Fibroblast of skin of right quadriceps (primary cell): ENCODE measurements around the gene LEMD2.

Source experiments
- DNase-seq: peaks from one replicate; pipeline ENCODE4 v3.0.0-alpha.2; 2013

The LEMD2 gene

DNA sequence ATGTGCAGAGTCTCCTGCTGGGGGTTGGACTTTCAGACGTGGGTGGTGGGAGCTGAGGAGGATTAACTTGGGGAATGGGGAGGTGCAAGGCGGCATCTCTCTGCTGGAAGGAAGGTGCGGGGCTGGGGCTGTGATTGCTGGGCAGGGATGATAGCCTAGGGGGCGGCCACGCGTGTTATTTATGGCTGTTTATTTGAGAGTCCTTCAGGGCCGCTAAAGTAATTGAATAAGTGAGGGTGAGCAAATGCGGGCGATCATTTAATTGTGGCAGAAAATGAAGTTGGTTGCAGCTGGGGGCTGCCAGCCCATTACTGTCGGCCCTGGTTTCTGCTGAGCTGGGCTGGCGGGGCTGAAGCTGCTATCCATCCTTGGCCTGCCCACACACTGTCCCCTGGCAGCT lies 34.7 kb downstream of the LEMD2 start:
- DNase-seq: no peak

DNA sequence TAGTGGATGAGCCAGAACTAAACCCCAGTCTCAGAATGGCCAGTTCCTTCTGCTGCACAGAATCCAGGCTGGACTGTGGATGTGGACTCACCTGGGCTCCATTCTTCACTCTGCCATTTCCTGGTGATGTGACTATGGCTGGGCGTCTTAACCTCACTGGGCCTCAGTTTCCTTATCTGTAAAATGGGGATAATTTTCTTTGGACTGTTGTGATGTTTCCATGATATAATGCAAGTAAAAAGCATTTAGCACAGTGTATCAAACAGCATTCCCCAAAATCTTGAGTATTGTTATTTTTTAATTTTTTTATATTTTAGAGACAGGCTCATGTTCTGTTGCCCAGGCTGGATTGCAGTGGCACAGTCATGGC lies 36.3 kb downstream of the LEMD2 start:
- no peak for DNase-seq

DNA sequence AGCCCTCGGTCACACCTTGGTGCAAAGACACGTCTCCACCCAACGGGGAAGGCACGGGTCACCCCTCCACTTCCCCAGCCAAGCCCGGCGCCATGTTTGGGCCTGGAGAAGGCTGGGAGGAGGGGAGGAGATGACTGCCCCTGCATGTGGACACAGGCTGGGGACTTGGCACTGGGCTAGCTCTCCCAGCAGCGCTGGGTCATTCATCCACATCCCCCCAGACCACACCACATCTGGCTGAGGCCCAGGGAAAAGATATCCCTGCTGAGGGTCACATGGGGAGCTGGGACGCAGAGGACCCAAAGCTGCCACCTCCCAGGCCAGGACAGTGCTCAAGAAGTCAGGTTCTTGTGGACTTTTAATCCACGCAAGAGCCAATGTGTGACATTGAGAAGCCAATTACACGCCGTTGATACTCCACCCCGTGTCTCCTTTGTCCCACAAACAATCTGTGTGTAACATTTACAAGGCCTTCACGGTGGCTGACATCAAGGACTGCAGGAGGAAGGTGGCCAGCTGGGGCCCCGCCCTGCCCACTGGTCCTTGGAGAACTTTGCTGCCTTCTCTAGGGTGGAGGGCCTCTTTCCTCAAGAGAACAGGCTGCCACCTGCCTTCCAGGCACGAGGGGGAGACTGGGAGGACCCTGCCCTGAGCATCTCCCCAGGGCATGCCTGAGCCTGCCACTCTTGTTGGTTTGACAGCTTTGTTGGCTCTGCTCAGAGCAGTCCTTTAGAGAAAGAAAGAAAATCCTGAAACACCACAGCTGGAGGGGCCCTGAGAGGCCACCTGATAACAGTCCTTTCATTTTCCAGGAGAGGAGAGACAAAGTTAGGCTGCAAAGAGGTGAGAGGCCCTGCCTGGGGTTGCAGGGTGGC lies 36.9 kb downstream of the LEMD2 start:
- no peak for DNase-seq

DNA sequence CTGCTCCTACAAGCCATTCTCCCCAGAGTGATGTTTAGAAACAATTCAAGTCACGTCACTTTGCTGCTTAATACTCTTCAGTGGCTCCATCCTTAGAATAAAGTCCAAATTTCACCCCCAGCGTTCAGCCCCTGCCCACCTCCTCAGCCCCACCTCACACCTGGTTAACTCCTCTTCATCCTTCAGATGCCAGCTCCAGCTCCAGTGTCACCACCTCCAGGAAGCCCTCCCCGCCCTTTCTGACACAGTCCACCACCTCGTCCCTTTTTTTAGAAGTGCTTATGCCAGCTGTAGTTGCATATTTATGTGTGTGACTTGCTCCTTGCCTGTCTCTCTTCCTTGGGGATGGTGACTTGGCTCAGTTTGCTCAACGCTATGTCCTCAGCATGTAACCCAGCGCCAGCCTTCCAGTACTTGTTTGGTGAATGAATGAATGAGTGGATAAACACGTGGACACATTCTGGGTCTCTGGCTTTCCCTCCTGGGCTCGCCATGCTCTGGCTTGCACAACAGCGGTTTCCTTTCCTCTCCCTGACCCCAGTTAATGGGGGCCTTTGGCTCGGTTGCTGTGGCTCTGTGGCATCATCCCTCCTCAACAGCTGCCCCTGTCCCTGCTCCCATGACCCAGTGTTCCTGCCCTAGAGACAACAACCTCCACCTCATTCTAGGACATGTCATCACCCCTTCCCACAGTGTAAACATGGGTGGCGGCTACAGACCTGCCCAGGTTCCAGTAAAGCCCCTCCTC lies 38.5 kb downstream of the LEMD2 start:
- no peak for DNase-seq

DNA sequence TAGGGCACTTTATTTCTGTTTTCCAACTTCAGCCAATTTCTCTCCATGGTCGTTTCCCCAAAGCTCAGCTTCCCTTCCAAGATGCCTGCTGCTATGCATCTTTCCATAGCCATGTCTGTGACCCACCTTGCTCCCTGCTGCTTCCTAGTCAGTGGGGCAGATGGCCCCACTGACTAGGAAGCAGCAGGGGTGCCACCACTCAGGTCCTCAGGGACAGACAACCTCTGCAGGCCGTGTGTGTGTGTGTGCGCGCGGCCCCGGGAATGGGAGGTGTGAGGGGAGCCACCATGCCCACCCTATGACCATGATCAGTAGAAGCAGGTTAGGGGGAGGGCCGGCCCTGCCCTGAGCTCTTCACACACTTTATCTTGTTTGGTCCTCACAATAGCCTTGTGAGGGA lies 39.5 kb downstream of the LEMD2 start:
- DNase-seq: no peak

DNA sequence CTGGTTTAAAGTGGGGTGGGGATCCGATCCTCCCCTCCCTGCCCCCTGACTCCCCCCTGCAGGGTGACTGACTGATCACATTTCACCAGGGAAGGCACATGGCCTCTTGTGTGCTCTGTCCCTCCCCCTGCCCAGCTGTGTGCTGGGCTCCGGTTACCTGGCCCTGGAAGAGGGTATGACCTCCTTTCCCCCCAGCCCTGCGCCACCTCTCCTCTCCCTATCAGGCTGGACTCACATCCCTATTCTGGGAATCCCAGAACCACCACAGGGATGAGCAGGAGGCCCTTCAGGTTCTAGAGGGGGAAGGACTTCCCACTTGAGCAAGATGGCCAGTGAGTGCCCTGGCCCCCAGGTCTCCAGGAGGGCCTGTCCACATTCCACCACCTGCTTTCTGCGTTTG lies 40.1 kb downstream of the LEMD2 start:
- DNase-seq: no peak

DNA sequence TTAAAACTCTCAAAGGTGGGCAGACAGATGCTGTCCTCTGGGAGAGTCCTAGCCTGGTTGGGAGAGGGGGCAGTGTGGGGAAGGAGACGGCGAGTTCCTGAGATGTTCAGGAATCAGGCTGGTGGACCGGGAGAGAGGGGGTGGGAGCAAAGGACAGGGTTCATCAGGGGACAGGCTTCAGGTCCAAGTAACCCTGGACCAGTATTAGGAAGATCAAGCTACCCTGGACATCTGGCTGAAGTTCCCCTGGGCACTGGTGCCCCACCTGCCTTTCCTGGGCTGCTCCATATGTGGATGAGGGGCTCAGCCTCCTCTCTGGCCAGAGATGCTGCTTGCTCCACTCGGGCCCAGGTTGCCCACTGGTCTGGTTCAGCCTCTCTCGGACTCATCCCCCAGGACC lies 41.1 kb downstream of the LEMD2 start:
- no peak for DNase-seq

DNA sequence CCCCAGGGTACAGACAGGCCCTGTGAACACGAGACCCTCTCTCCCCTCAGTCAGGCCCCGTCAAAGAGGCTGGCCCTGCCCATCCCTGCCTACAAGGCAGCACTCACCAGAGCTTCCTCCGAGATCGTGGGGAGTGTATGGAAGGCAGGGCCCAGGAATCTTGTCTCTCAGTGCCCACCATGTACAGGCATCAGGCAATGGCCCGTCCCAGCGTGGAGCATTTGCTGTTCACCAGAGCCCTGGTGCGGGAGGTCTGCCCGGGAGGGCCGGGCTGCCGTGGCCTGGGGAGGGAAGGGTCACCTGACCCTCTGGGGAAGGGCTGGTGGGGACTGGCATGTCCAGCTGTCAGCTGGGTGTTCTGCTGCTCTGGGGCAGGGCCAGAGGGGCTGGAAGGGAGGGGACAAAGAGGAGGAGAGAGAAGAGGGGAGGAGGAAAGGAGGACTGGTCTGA lies 42.3 kb downstream of the LEMD2 start, which contains the start of gene IP6K3:
Gene IP6K3, minus strand, starts transcription at position 255 of the 450 bp plus-strand sequence. CDS start 11,429 bp downstream, outside the sequence.
- no peak for DNase-seq

DNA sequence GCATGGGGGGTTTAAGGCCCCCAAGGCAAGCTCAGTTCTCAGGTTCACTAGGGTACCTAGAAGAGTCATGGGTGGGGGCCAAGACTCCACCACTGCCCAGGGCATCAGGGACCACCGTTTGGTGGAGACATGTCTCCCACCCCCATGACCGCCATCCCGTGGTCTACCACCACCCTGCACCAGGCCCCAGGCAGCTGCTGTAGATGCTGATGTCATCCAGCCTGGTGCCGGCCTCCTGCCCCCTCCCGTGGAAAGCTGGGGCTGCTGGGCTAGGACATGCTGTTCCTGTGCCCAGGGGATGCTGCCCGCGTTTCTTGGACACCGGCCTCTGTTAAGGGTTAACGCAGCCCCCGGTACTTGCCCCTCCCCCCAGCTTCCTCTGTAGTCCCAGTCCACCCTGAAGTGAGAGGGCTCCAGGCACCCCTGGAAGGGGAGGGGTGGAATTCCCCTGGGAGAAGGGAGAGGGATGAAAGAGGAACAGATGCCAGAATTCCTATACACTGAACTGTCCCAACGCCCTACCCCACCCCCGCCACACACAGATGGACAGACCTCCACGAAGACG lies 42.8 kb downstream of the LEMD2 start:
- peak; percentile 43 for DNase-seq

DNA sequence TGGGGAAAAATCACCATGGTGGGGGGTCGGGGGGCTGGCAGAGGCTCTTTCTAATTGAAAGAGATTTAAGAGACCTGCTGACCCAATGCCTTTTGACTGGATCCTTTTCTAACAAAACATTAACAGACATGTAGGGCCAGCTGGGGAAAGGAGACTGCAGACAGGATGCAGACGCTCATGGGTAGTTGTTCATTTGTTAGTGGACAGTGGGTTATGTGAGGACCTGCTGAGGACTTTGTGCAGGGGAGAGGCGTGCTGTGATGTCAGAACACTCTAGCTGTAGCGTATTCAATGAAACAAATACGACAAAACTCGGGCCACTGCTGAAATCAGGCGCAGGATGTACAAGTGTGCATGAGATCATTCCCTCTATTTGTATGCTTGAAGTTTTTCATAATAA lies 43.4 kb downstream of the LEMD2 start:
- DNase-seq: no peak

DNA sequence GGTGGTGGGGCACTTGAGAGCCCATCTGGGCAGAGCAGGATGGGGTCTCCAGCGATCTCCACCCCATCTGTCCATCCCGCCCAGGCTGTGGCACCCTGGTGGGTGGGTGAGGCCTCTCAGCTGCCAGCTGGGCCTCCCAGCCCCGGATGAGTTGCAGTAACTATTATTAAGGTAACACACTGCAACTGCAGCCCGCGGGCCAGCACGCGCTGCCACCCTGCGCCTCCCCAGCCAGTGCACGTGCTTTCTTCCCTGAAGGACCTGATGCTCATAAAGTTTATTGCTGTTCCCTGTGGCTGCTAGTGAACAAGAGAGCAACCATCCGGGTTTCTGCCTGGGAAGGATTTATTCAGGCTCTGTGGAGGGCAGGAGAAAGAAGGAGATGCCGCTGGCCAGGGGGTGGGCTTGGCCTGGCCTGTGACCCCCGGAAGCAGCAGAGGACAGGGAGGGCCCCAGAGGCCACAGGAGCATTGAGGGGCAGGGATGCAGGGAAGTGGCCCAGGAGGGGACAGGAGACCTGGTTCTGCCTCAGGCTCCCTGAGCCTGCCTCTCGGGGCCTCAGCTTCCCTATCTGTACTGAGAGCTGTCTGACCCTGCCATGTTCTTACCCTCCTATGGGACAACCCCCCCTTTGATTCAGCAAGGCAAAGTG lies 43.9 kb downstream of the LEMD2 start:
- no peak for DNase-seq

DNA sequence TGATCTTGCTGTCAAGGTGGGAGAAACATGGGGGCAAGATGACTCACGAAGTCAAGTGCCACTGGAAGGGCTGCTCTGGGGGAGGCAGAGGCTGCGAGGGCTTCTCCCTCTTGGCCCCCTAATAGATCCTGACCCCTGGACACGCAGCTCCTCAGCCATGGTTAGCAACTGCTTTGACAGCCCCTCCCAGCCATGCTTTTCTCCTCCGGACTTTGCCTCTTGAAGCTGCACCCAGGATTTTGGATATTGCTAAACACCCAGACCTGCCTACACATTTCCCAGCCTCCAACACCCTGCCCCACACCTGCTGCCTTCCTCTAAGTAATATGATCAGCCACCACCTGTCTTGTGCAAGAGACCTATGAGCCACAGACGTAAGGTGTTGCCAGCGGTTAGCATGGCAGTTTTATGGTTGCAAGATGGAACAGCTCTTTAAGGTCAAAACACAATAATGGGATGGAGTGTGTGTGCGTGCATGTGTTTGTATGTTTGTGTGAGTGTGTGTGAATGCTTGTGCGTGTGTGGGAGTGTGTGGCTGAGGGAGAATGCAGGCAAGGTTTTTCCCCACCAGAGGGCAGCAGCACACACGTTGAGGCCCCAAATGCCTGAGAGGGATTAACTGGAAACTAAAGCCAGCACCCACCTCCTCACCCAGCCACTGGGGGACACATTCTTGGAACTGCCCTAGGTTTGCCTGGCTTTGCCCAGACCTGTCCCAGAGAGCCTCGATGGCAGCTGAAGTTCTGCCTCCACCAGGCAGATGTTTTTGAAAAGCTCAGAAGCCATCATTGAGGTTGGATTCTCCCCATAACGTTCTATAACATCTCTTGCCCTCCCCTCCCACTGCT lies 44.7 kb downstream of the LEMD2 start:
- DNase-seq: peak; percentile 65

DNA sequence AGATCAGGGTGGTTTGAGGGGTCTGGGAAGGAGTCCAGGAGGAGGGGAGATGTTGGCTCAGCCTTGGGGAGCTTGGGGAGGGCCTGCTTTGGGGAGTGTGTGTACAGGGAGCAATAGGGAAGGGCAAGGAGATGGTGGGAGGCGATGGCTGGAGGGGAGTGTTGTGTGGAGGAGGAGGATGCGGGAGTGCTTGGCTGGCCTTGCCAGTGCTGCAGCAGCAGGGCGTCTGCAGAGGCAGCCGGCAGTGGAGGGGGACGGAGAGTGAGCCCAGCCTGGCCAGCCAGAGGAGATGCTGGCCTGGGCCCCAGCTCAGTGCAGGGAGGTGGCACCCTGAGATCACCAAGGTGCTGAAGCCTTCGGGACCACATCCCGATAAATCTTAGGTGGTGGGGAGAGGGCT lies 46.1 kb downstream of the LEMD2 start:
- DNase-seq: no peak

DNA sequence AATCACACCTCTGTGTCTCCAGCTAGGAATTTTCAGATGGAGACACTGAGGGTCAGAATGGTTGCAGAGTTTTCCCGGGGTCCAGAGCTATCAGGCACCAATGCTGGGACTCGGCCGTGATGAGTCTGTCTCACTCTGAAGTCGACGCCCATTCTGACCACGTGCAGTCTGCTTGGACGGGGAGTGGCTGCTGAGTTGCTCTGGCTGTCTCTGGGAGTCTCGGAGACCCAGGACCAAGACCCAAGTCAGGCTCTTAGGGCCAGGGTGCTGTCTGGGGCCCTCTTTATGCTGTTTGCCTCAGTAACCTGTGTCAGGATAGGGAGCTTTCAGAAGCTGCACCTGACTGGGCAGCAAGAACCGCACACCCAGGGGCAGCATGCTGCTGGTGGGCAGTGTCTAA lies 46.8 kb downstream of the LEMD2 start:
- DNase-seq: no peak

DNA sequence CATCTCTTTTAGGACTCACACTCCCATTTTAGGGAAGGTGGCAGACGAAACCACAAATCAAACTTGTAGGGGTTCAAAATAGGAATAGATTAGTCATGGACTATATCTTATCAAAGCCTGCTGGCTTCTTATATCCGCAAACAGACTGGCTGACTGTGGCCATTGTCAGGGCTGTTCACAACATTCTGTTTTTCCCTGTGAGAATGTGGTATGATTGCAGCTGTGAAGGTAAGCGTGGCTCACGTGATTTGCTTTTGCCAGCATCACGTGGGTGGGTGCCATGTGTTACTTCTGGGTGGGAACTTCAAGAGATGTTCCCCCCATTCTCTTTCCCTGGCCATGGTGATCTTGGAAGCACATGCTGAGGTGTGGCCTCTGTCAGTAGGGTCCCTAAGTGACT lies 48.1 kb downstream of the LEMD2 start:
- no peak for DNase-seq

DNA sequence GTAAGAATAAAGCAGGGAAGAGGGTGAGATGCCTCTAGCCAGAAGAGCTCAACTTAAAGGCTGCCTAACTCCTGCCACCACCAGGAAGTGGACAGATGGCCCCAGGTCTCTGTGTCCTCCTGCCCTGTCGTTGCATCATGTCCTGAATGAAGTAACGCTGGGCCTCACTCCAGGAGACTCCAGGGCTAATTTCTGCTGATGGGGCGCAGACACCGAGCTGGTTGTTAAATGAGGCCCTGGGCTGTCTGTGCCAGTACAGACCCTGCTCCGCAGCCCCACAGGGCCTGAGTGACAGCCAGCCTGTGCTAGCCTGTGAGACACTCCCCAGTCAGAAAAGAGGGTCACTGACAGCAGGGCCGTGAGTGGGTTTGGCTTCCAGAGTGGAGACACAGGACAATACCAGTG lies 48.7 kb downstream of the LEMD2 start:
- no peak for DNase-seq

DNA sequence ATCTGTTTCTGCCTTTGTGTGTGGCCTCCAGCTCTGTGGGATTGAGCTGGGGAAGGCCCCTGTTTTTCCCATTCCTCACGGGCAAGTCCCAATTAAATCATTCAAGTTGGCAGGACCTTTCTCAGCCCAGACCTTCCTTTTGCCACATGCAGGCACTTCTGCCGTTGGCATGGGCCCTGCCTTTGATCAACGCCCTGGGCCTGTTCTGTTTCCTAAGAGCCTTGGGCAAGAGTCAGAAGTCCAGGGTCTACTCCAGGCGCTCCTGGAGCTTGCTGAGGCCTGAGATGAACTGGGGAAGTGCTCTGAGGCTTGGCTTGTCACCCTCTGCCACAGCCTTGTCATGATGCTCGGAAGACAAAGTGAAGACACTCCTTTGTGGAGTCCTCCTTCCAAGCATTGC lies 49.4 kb downstream of the LEMD2 start:
- DNase-seq: no peak

DNA sequence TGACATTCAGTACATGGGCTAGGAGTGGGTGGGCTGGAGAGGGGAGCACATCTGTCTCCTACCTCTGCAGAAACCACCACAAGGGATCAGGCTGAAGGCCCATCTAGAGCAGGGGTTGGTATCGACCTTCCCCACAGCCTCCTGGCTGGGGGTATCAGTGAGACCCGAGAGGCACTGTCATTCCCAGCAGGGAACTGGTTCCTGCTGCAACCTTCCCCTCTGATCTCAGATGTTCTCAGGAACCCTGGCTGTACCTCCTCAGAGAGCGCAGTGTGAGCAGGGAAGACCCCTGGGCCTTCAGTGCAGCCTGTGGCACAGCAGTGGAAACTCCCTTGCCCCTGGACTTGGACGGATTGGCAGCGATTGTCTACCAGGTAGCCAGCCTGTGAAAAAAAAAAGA lies 50.1 kb downstream of the LEMD2 start:
- DNase-seq: no peak

DNA sequence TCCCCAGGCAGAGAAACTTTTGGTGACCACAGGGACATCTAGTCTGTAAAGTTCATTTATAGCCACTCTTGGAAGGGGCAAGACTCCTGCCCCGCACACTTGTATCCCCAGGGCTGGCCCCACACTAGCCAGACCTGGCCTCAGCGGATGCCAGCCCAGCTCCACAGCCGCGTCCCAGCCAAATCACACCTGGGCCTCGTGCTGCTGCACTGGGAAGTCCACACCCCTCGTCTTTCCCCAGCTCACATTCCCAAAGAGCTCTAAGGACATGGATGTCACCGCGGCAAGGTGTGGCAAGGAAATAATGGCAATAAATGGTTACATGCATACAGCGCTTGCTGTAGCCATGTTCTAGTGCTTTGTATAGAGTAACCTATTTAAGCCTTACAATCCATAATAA lies 50.8 kb downstream of the LEMD2 start:
- DNase-seq: no peak

DNA sequence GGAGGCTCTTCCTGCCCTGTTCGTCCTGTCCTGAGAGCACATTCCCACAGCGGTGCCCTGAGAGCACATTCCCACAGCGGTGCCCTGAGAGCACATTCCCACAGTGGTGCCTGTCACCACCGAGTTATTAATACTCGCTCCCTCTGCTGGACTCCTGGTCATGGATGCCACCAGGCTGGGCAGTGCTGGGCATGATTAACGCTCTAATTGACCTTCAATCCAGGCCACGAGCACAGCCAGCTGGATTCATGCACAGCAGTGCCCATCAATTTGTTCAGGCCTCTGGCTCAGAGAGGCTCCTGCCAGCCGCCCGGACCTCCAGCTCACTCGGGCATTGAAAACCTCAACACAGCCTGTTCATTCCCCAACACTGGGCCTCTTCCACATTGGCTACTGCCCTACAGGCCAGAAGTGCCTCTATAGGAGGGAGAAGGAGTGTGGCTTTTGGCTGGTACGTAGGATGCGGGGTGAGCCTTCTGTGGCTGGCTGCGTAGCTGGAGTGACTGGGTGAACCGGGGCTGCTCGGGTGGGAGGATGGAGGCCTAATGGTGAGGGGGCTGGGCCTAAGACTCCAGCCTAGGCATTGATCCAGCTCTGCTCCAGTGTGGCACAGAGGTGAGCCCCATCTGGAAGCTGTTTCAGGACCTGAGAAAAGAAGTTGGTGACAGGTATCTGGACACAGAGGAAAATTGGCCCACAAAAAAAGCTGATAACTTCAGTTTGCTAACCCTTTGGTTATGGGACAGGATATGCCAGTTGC lies 51.5 kb downstream of the LEMD2 start:
- no peak for DNase-seq

DNA sequence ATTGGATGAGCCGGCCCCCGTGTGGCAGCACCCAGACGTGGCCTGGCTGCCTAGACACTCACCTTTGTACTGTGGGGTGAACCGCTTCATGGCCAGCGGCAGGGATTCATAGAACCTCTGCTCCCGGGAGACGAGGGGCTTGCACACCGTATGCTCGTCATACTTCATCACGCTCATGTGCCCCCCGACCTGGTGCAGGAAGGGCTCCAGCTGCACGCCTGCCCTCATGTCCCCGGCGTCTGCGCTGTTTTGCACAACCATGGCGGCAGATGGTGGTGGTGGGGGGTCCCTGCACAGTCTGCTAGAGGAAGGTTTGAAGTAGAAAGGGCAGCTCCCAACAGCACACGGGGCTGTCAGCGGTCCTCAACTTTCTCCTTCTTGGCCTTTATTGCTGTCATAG lies 53.7 kb downstream of the LEMD2 start:
- DNase-seq: no peak

DNA sequence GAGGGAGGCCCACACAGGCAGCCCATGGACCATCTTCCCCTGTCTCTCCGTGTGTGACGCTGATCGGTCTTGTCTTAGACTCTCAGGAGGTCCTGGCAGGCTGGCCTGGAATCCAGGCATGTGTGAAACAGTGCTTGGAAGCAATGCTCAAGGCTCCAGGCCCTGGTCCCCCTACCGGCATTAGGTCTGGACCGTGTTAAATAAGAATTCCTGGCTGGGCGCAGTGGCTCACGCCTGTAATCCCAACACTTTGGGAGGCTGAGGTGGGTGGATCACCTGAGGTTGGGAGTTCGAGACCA lies 55.3 kb downstream of the LEMD2 start:
- DNase-seq: no peak
